Activated CD8-positive, alpha-beta memory T cell treated with anti-CD3 and anti-CD28 coated beads, Interleukin-2, amount 50 U/mL, for 4 hours (primary cell): Measurements from ENCODE around the gene MMP14.
A peak's percentile ranks its signal among the peaks of the same experiment; 100 is the strongest.
"Not testable (repeated sequence)": the region's sequence is repeated elsewhere in the genome, so short reads cannot be mapped to it uniquely, and the experiment has no call there.

Experiments
- DNase-seq: peaks from one replicate; pipeline ENCODE4 v3.0.0-alpha.2; 2020

The MMP14 gene

DNA sequence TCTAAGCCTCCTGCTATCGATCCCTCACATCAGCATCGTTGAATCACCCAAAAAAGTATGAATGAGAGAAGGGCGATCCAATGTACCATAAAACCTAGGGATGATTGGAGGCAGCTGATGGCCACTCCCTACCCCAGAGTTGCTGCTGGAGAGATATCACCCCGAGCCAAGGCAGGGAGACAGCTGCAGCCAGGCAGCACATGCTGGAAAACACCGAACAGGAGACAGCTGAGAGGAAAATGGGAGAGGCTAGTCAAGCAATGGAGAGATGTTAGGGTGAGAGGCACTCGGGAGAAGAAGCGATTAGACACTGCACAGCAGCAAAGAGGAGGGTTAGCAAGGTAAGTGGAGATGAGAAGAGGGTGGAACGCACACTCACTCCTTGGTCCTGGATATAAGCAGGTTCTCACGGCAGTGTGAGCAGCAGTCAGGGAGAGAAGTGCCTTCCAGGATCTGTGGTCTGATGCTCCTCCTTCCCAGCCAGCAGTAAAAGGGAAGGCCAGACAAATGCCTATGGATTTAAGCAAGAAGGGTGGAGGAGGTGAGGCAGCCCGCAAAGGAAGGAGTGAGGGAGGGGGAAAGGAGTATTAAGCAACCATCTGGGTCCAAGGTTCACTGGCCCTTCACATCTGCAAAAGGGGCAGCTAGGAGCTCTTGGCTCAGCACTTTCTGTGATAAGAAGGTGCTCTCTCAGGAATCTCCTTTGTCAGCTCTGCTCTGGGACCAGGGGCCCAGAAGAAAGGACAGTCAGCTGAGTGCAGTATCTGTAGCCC, 21.3 kb upstream of the MMP14 start, which contains the start of gene SLC7A7:
Gene SLC7A7, minus strand, starts transcription at position 495 of the 773 bp plus-strand sequence. CDS start 2,037 bp downstream, outside the sequence.
- DNase-seq, result no peak

DNA sequence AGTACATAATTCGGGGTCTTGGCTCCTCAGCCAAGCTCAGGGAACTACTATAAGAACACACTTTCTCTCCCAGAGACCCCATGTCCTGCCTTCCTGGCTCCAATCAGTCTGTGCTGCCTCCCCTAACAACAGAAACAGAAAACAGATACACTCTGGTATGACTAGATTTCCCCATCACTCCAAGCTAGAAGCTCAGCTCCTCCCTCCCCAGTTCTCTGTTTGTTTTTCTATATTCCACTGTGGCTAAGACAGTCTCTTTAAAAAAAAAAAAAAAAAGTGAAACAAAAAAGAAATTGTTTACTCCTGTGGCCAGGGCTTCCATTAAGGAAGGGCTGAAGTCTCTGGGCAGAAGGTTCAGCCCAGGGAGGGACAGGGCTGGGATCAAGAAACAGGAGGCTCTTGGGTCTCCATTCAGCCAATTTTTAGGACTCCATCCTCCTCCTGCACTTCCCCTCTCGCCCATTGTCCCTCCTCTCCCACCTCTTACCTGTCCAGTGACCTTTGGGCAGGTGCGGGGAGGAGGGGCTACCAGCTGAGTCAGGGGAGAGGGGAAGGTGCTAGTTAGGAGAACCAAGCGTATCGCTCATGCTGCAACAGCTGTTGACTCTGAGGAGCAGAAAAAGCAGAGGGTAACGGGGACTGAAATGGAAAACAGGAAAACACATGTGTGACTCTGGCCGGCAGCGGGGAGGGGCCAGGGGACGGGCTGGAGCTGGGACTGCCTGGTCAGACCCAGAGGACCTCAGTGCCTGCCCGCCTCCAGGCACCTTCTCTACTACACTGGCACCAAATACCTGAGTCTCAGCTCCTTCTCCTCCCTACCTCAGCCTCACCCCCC, 17.0 kb upstream of the MMP14 start:
- no peak for DNase-seq

DNA sequence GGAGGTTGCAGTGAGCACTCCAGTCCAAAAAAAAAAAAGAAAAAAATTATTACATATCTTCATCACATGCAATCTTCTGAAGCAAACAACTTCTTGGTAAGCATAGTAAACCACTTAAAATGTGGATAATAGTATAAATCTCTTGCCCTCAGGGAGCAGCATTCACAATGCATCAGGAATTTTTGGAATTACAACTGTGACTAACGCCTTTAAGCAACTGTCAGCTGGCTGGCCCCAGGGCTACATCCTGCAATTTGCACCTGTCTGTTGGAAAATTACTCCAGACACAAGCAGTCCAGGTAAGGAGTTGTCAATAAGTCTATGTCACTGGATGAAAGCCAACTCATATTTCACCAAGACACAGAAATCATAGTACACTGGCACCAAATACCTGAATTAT, 15.7 kb upstream of the MMP14 start:
- no peak for DNase-seq

DNA sequence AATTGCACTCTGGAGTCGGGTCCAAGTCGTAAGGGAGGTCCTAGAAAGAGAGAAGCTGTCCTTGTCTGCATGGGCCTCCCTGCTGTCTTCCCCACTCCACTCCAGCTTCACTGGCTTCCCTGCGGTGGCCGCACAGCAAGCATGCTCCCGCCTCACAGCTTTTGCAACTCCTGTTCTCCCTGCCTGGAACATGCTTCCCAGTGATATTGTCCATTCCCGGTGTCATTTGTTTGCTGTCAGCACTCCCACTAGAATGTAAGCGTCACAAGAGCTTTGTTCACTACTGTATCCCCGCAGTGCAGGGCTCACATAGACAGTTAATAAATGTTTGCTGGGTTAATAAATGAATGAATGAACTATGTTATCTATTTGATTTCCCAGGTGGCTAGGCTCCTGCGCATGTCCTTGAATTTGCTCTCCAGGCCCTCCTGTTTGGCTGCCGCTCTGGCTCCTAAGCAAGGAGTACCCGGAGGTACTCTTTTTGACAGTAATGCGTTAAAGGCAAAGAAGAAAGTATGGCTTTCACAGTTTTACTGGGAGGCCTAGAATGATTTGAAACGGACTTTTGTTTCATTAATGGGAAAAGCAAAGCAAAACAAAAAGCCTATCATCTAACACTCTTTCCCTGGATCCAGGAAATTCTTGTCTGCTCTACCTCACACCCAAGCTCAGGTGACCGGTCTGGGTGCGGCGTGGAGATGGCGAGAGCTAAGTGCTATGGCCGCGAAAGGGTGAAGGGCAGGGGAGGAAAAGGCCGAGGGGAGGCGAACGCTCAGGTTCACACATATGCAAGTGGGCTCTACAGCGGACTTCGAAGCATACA, 15.0 kb upstream of the MMP14 start:
- DNase-seq, result no peak

DNA sequence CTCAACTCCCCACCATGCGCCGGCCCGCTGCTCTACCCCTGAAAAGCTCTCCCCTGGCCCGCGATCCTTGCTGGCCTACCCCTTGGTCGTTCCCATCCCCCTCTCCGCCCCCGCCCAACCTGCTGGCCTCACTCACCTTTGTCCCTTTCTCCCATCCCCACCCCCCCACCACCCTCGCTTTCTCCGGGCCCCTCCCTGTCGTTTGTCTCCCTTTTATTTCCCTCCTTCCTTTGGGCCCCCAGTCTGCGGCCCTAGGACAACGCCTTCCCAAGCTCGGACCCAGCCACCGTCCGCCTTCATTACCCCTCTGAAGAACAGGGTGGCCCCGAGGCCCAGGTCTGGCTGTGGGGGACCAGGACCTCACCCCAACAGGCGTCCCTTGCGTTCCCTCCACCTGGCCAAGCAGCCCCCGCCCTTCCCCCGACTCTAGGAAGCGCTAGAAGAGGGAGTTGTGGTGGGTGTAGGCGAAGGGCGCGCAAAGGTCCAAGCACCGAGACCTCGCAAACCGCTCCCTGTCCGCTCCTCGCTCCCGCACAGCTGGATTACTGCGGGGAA, 14.3 kb upstream of the MMP14 start:
- DNase-seq, result no peak

DNA sequence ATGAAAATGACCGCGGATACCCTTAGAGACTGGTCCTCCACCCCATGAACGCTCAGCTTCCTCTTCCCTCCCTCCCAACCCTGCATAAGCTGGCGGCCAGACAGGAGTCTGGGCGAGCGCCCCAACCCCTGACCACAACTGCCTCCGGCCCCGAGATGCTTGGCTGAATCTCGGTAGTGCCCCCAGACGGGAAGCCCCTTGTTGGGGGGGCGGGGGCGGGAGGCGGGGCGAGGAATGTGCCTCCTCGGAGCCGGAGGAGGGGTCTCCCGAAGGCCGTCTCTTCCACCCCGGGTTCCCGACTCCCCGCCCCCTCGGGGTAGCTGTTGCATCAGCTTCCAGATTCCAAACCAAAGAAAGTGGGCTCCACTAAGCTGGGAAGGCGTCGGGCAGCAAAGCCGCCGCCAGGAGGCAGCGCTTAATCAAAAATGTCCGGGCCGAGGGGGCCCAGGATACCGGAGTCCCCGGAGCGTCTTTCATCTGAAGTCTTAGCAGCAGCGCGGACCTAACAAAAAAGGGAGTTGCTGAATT, 13.8 kb upstream of the MMP14 start:
- peak; percentile 71 for DNase-seq

DNA sequence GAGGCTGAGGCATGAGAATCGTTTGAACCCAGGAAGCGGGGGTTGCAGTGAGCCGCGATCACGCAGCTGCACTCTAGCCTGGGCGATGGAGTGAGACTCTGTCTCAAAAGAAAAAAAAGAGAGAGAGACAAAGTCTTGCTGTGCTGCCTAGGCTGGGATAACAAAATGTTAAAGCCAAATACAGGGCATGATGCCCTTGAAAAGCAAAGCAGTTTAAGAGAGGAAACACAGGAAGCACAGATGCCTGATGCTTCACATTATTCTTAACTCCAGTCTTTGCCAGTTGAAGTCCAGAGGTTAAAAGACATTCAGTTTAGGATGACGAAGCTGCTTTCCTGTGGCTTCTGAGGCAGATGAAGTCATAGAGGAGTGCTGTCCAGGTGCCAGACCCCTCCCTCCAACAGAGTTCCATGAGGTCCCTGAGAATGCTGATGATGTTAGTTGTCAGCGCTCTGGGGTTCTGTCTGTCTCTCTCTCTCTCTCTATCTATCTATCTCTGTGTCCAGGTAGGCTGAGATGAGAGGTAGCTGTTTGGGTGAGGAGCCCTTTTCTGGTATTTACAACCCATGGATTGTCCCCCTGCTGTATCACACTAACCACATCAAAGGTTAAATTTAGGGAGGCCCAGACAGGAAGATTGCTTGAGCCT, 11.6 kb upstream of the MMP14 start:
- no peak for DNase-seq

DNA sequence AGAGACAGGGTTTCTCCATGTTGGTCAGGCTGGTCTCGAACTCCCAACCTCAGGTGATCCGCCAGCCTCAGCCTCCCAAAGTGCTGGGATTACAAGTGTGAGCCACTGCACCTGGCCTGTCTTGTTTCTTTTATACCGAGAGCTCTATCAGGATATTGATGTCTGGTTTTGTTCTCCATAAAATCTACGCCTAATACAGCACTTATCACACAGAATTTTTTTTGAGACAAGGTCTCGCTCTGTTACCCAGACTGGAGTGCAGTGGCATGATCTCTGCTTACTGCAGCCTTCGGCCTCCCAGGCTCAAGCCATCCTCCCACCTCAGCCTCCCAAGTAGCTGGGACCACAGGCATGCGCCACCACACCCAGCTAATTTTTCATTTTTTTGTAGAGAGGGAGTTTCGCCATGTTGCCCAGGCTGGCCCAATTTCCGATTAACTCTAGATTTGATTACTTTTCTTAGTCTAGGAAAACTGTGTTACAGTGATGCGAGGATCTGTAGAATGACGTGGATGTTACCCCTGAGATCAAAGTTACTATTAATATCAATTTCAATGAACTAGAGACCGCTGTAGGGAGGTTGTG, 7.2 kb upstream of the MMP14 start:
- not testable (repeated sequence) for DNase-seq

DNA sequence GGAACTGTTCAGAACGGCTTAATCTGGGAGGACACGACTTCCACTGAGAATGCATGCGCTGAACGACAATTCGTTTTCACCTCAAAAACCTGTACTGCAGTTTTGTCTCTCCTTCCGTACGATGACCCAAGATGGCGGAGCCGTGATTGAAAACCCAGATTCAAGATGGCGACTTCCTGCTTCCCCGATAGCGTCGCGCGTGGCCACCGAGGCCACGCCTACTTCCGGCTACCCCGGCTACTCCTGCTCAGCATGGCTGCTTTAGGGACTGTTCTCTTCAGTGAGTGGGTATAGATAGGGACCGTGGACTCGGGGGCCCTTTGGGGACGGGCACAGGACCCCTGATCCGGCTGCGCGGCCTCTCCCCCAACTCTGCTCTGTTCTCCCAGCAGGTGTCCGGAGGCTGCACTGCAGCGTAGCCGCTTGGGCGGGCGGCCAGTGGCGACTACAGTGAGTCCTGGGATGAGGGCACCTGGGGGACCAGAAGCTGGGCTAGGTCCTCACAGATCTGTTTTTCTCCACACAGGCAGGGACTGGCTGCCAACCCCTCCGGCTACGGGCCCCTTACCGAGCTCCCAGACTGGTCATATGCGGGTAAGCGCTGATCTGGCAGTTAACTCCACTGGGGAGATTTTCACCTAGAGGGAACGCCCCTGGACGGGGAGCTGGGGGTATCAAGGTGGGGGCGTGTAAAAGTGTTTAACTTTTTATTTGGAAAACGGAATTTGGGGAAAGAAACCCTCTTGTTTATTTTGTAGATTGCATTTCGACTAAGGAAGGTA, 6.5 kb upstream of the MMP14 start, which contains the start of gene MRPL52:
Gene MRPL52, plus strand, starts transcription at position 227 of the 782 bp plus-strand sequence. Its CDS starts 26 bp downstream, at position 253.
- peak; percentile 90 for DNase-seq

DNA sequence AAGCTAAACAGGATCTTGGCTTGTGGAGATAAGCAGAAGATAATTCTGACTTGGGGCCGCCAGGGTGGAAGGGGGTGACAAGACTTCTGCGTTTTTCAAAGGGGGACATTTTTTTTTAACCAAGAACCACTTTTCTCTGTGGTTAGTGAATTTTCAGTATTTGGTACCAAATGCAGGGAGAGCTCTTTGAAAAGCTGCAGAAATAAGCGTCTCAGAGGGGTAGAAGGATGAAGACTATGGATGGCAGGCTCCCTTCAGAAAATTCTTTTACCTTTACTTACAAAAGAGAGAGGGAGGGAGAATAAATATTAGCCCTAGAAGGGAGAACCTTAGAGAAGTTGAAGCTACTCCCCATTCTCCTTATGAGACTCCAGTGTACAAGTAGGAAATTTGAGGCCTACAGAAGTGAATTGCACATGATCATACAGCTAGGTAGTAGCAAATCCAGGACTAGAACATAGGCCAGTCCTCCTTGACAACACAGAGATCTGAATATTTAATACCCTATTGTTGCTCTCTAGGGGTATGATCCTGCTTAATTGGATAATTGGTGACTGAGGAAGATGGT, 5.9 kb upstream of the MMP14 start:
- DNase-seq, result no peak

DNA sequence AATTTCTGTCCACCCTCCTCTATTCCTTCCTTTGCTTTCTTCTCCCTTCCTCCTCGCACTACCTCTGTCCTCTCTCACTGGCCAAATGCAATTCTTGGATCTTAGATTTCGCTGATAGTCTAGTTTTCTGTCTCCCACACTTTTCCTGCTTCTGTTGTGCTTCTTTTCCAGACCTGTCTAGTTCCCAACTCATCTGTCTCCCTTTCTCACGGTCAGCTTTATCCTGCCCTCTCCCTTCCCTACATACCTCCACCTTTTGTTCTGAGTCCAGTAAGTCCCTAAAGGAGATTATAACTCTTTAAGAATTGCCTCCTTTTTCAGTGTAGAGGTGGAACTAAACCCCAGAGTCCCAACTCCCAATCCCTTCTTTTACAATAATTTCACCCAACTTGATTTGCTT, 880 bp upstream of the MMP14 start:
- no peak for DNase-seq

DNA sequence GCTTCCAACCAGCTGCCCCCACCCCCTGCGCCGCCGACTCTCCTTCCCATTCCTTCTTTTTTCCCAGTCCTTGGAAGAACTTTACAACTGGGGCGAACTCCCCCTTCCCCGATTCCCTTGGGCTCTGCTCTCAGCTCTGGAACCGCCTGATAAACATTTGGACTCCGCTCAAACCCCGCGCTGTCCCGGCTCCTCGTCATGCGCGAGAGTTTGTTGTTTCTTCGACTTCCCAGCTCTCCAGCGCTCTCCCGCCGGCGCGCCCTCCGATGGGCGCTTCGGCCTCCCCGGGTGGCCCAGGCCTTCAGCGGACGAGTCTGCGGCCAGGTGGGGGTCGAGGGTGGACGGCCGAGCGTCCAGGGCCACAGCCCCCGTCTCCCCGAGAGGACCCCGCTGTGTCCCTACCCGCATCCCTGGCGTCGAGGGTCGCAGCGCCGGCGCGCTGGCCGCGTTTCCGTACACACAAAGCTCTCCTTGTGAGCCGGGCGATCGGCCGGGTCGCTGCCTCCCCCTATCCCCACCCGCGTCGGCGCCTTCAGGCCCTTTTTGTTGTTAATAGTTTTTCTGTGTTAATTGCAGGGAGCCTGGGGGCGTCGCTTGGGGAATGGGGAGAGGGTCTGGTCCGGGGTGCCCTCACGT, 847 bp downstream of the MMP14 start:
- DNase-seq, result peak; percentile 29

DNA sequence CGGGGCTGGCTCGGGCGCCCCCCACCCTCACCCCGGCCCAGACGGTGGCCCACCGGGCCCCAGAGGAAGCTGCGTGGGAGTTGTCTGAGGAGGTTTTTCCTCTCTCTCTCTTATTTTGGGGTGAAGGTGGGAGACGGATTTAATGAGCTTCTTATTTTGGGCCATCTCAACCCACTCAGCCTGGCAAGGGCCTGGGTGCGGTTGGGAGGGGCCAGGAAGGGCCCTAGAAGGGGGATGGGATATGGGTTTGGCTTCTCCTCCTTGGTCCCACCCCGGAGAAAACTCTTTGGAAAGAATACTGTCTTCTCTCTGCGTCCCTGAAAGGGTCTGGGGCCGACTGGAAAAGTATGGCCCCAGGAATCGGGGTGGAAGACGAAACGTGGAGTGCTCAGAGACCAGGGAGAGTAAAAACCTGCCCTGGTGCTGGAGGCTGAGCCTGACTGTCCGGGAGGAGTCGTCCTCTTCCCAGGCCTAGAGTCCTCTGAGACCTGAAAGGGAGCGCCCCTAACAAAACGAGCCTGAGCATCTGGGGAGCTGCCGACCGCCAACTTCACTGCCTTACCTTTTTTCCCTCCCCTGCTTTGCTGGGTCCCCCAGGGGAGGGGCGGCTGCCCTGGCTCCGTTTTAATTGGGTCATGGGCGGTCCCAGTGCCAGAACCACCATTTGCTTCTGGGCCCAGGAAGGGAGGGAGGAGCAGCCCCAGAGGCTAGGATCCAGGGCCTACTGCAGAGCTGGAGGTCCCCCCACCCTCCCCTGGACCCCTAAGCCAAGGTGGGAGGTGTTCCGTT, 1.6 kb downstream of the MMP14 start:
- DNase-seq, result no peak

DNA sequence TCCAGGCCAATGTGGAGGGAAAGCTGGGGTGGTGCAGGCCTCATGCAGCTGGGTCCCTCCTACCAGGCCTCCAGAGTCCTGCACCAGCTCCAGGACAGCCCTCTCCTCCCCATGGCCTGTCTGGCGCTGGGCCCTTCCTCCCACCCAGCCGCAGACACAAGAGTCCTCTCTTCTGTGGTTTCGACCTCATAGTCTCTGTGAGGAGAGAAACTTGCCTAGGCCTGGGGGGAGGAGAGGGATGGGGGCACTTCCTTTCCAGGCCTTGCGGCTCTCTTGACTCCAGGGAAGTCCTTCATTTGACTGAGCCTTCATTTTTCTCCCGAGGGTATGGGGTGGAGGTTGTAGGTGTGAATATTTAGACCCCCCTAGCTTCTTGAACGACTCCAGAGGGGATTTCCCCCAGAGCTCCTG, 2.3 kb downstream of the MMP14 start:
- DNase-seq, result no peak

DNA sequence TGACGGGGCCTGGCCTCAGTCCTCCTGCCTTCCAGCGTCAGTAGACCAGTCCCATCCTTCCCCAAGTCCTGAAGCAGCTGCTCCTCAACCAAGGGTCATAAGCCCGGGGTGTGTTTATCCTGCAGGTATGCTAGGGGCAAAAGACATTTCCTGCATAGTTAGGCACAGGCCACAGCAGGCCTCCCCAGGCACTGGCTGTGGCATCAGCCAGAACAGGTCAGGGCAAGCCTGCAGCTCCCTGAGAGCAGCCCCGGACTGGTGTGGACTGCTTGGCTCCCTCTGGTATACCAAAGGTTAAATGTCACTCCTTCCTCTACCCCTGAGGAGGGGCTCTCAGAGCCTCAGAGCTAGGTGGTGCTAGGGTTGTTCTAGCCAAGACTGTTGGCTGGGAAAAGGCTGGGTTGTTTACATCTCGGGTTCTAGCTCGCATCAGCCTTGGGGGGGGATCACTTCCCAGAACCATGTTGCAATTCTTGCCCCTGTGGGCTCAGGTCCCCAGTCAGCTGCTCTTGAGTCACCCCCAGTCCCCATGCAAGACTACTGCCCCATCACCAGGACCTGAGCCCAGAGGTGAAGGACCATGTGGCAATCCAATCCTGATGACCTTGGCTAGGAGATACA, 2.9 kb downstream of the MMP14 start:
- DNase-seq, result no peak

DNA sequence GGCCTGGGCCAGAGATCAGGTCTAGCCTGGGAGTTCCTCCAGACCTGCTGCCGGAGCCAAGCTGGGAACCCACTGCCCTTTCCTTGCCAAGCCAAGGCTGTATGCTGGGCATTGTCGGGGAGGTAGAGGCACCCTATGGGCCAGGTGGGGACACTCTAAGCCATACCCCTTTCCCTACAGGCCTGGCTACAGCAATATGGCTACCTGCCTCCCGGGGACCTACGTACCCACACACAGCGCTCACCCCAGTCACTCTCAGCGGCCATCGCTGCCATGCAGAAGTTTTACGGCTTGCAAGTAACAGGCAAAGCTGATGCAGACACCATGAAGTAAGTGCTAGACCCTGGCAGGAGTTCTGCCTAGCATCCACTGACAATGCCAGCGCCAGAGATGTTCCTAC, 4.9 kb downstream of the MMP14 start:
- no peak for DNase-seq

DNA sequence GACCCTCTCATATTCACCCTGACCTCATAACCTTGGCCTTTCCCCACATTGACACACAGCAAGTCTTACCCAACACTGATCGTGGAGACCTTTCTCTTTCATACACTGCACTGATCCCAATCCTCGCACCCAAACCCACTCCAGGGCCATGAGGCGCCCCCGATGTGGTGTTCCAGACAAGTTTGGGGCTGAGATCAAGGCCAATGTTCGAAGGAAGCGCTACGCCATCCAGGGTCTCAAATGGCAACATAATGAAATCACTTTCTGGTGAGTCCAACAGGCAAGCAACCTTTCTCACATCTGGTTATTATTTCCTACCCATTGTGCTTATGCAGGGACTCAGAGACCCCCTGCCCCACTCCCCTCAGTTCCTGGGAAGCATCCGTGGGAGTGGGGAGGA, 5.4 kb downstream of the MMP14 start:
- no peak for DNase-seq
